GM18508 (cell line): ENCODE measurements around the gene SFT2D3.
A peak's percentile ranks its signal among the peaks of the same experiment; 100 is the strongest.

Source experiments
- ATAC-seq: cut with Tn5 transposase; IDR thresholded peaks from one replicate; pipeline ENCODE4 v1.9.1; 2021; ENCODE audit warnings: moderate number of reproducible peaks; ENCODE audit not compliant: insufficient read depth, unreplicated experiment

SFT2D3 gene

DNA sequence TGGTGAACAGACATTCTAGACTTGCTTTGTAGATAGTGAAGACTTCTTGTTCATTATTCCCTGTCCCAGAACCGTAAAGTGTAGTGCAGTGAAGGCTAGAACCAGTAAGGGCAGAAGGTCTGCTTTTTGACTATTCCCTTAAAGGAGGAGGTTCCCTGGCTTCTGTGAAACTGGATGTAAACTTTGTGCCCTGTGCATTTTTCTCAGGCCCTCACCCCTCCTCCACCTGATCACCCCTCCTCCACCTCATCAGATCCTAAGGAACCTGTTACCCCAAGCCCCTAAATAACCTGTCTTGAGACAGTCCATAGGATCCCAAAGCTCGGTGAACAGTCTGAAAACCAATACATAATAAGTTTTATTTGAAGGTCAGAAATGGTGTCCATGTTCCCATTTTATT is 33.7 kb downstream of the SFT2D3 start:
- ATAC-seq: no peak

DNA sequence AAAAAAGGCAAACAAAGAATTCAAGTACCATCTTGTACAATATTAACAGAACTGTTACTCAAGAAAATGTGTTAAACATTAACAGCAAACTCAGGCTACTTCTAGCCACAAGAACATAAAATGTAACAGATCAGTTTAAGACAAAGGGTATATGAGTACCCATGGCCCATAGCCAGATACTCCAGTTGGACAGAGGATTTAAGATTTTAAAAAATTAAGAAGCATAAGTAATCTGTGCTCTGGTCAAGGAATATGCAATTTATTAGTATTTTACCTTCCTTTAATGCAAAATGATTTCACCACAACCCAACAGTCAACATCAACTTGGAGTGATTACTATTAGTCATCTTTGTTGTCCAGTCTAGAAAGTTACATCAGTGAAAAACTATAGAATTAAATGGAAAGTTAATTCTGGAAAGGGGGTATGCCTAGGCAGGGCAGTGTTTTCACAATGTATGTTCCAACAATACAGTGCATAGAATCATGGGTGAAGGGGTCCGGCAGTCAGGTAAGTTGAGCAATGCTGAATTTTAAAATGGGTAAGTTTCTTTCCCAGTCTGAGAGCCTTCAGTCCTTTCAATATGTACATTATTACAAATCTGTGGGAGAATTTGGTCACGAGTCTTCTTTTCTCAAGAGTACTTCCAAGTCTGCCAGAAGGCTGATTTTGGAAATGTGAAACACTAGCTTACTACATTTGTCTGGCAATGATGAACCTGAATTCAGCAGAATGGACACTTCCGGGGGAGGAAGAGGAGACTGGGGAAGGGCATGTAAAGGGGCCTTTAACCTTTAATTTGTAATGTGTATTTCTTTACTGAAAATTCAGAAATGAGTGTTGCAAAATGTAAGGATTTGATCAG is 34.5 kb downstream of the SFT2D3 start:
- peak; percentile 52 for ATAC-seq

DNA sequence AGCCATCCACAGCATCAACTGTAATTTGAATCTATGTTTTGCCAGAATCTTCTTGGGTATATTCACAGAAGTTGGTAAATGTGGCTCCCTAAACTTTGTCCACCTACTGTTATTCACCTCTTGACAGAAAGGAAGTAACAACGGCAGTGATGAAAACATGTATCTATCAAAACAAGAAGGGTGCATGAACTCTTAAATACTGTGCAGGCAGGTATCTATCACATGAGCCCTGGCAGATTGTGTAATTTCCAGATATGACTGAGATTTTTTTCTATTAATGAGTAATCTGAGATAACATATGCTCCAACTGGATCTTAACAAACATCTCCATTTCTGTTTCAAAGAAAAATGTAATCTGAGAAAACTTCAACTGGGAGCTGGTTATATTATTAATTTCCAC is 36.6 kb downstream of the SFT2D3 start:
- no peak for ATAC-seq

DNA sequence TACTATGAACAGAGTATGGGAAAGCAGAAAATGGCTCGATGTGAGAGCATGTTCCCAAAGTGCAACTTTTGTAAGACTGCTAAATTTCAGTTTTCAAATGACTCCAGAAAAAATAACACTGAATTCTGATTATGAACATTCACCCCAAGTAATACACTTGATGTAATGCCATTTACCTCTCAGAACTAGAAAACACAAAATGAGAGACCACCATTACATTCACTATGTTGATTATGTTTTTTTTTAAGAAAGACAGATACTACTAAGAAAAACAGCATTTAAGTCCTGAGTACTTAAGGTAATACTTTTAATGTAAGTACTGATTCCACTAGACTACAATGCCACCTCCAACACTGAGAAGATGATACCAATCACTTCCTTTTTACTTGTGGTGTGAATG is 38.5 kb downstream of the SFT2D3 start:
- no peak for ATAC-seq

DNA sequence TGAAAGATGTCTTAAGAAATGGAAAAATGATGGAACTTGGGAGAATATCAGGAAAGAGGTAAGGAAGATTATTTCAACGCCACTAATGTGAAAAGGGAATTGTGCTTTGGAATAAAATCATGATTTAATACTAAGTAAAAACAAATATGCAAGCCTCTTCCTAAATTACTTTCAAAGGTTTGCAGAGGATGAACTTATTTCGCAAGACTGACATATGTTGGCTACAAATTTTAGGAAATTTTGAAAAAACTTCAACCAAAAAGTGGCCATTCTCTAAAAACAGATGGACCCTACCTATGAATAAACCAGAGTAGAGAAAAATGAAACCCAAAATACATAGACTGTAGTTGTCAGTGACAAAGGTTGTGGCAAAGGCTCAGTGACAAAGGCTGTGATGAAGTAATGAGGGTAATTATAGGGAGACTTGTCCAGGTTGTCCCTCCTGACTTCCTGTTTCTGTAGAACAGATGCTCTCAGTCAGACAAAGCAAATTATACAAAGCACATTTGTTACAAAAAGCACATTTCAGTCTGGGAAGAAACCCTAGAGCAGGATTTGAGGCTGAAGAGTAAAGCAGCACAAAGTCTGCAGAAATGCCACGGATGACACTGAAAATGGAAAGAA is 39.5 kb downstream of the SFT2D3 start:
- ATAC-seq: no peak

DNA sequence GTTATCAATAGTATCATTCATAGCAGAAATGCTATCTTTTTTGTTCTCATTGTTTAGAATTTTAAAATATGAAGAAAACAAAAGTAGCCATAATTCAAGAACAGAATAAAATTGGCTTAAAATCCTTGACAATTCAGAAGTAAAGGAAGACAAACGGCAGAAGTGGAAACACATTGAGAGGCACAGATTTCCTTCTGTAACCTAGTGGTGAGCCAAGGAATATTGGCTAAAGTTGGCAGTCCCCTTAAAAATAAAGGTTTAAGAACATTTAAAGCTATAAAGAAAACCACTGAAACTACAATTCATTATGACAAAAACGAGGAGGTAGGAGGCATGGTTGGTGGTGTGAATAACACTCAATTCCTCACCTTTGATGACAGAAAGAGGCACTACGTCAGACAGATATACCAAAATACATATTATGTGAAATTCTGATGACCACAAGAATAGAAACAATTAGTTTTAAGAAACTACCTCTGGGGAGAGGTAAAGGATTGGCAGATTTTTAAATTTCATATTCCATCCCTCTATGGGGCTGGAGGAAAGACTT is 42.3 kb downstream of the SFT2D3 start:
- ATAC-seq: no peak

DNA sequence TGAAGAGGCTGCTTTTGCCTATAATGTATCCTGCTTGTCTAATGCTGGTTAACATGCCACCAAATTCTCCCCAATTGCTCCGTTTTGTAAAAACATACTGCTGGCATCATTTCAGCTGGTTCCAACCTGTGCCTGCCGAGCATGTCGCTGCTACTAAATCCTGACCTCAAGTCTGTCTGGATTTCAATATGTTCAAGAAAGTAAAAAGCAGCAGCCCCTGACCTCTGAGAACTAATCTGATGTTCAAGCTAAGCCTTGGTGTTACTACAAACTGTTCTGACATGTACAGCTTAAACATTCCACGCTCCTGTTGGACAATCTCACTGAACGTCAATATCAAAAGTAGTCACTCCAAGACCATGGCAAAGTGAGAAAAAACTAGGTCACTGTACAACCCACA is 46.3 kb downstream of the SFT2D3 start:
- ATAC-seq: no peak

DNA sequence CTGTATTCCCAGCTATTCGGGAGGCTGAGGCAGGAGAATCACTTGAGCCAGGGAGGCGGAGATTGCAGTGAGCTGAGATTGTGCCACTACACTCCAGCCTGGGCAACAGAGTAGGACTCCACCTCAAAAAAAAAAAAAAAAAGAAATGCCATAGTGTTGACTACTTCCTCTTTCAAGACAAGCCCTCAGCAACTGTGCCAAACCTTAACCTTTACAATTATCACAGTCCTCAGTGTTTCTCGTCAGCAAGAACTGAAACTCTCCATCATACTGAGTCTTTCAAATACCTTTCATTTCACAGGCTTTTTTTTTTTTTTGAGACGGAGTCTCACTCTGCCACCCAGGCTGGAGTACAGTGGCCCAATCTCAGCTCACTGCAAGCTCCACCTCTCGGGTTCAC is 48.2 kb downstream of the SFT2D3 start:
- peak; percentile 98 for ATAC-seq

DNA sequence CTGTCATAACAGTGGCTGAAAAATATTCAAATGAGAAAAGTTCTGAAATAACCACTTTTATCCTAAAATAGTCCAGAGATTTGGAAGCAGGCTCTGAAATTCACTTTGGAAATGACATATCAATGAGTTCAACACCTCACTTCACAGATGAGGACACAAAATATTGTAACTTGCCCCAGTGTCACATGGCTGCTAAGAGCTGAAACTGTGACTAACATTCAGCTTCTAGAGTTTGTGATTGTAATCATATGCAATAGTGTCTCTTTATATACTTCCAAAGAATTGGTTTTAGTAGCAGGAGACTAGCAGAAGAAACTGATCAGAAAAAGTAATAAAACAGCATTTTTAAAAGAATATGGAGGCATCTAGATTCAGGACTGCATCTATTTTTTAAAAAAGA is 52.1 kb downstream of the SFT2D3 start:
- ATAC-seq: no peak

DNA sequence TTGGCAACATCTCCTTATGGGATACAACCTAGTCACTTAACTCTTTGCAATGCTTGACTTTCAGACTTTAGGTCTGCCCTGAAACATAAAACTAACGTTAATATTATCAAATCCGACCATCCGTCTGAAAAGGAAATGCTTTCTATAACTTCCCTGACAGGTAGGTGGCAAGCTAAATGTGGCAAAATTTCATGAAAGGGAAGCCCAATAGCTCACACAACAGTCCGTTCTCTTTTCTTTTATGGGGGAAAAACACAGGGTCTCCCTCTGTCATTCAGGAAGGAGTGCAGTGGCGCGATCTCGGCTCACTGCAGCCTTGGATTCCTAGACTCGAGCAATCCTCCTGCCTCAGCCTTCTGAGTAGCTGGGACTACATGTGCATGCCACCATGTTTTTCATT is 52.9 kb downstream of the SFT2D3 start:
- no peak for ATAC-seq
